ENCODE results near the gene JAKMIP3. TPM values are rescaled to one million over a fixed set of nuclear protein-coding genes. Genes with fewer than 3 reads are reported as not detected.

The JAKMIP3 gene
- under 1 TPM; 0.29 to 0.42 TPM for total RNA-seq

- CTCF ChIA-PET, result no interaction called here
- POLR2A ChIA-PET, result interaction anchor here (0.5 kb wide), 1 partner anchor 9 kb away, joined by 5 read pairs; no protein-coding TSS in a partner anchor
These were observed at the start of gene JAKMIP3 for GRCh38 chr10:132065491-132066105. TSS of gene JAKMIP3 (plus strand) at chr10:132065946. CDS start at chr10:132104809, 38,863 bp downstream.

- POLR2A ChIA-PET, result no interaction called here
- CTCF ChIA-PET, result no interaction called here
These were observed 49.2 kb upstream of the JAKMIP3 start for GRCh38 chr10:132016514-132016913.

- POLR2A ChIA-PET, result interaction anchor here (0.5 kb wide), 1 partner anchor 94 kb away, joined by 5 read pairs; no protein-coding TSS in a partner anchor
- CTCF ChIA-PET, result interaction anchor here (1.3 kb wide), 1 partner anchor 133 kb away, joined by 3 read pairs; no protein-coding TSS in a partner anchor
These were observed 47.3 kb upstream of the JAKMIP3 start for GRCh38 chr10:132018446-132018845.

- ChIA-PET CTCF (interaction anchor here (1.1 kb wide), 1 partner anchor 134 kb away, joined by 5 read pairs; no protein-coding TSS in a partner anchor), POLR2A (no interaction called here)
These were observed 46.4 kb upstream of the JAKMIP3 start for GRCh38 chr10:132019366-132019765.

GRCh38 chr10:132020456-132020855 lies 45.3 kb upstream of the JAKMIP3 start:
- ChIA-PET CTCF (interaction anchor here (1.1 kb wide), 1 partner anchor 135 kb away, joined by 5 read pairs; no protein-coding TSS in a partner anchor), POLR2A (no interaction called here)

GRCh38 chr10:132021046-132021445 lies 44.7 kb upstream of the JAKMIP3 start:
- CTCF ChIA-PET, result no interaction called here
- POLR2A ChIA-PET, result no interaction called here

- ChIA-PET CTCF (no interaction called here), POLR2A (no interaction called here)
These were observed 44.1 kb upstream of the JAKMIP3 start for GRCh38 chr10:132021504-132022143.

GRCh38 chr10:132022241-132022640 lies 43.5 kb upstream of the JAKMIP3 start:
- POLR2A ChIA-PET, result no interaction called here
- CTCF ChIA-PET, result interaction anchor here (0.7 to 1.9 kb wide), 11 partner anchors 8 to 161 kb away, joined by 3 to 29 read pairs (median 5); no protein-coding TSS in a partner anchor

- CTCF ChIA-PET, result interaction anchor here (0.6 to 1.9 kb wide), 20 partner anchors 9 to 163 kb away, joined by 3 to 29 read pairs (median 4); no protein-coding TSS in a partner anchor
- POLR2A ChIA-PET, result interaction anchor here (0.9 kb wide), 1 partner anchor 138 kb away, joined by 3 read pairs; no protein-coding TSS in a partner anchor
These were observed 42.5 kb upstream of the JAKMIP3 start for GRCh38 chr10:132023092-132023811.

- POLR2A ChIA-PET, result no interaction called here
- CTCF ChIA-PET, result no interaction called here
These were observed 38.2 kb upstream of the JAKMIP3 start for GRCh38 chr10:132027423-132027983.

- CTCF ChIA-PET, result no interaction called here
- POLR2A ChIA-PET, result no interaction called here
These were observed 37.0 kb upstream of the JAKMIP3 start for GRCh38 chr10:132028706-132029105.

GRCh38 chr10:132030898-132031463 lies 34.8 kb upstream of the JAKMIP3 start:
- ChIA-PET POLR2A (no interaction called here), CTCF (no interaction called here)

- CTCF ChIA-PET, result no interaction called here
- POLR2A ChIA-PET, result no interaction called here
These were observed 32.1 kb upstream of the JAKMIP3 start for GRCh38 chr10:132033632-132034031.

- ChIA-PET POLR2A (no interaction called here), CTCF (interaction anchor here (1.0 kb wide), 1 partner anchor 13 kb away, joined by 3 read pairs; no protein-coding TSS in a partner anchor)
These were observed 30.3 kb upstream of the JAKMIP3 start for GRCh38 chr10:132035476-132035875.

GRCh38 chr10:132036153-132036886 lies 29.4 kb upstream of the JAKMIP3 start:
- POLR2A ChIA-PET, result no interaction called here

GRCh38 chr10:132036887-132037675 lies 28.7 kb upstream of the JAKMIP3 start:
- ChIA-PET POLR2A (no interaction called here), CTCF (interaction anchor here (1.8 kb wide), 1 partner anchor 14 kb away, joined by 6 read pairs; no protein-coding TSS in a partner anchor)

More at GRCh38 chr10:132036153-132036886, 29.4 kb upstream of the JAKMIP3 start:
- CTCF ChIA-PET, result interaction anchor here (1.0 kb wide), 1 partner anchor 13 kb away, joined by 3 read pairs; no protein-coding TSS in a partner anchor

GRCh38 chr10:132037676-132037975 lies 28.1 kb upstream of the JAKMIP3 start:
- ChIA-PET CTCF (interaction anchor here (1.8 kb wide), 1 partner anchor 15 kb away, joined by 6 read pairs; no protein-coding TSS in a partner anchor), POLR2A (no interaction called here)

- CTCF ChIA-PET, result interaction anchor here (0.6 to 1.5 kb wide), 2 partner anchors 16 to 154 kb away, joined by 3 read pairs; no protein-coding TSS in a partner anchor
These were observed 26.4 kb upstream of the JAKMIP3 start for GRCh38 chr10:132039371-132039770.

More at GRCh38 chr10:132039371-132039770, 26.4 kb upstream of the JAKMIP3 start:
- POLR2A ChIA-PET, result no interaction called here
